Loucy (cell line): Measurements from ENCODE around the gene DKK3.

Experiments used
- EZH2phosphoT487 ChIP-seq: fragments of 200-600 bp; IDR thresholded peaks from 2 replicates; pipeline ENCODE4 v1.6.1; 2018; ENCODE audit warnings: antibody characterized with exemption, mild to moderate bottlenecking, moderate library complexity, borderline replicate concordance
- TF ChIP-seq, protein P1 (sequence below): fragments of 200-600 bp; sonication (generic); conservative IDR thresholded peaks from 2 replicates; pipeline ENCODE4 v1.5.1; 2014; ENCODE audit warnings: mild to moderate bottlenecking, antibody characterized with exemption, low read length

DNA sequence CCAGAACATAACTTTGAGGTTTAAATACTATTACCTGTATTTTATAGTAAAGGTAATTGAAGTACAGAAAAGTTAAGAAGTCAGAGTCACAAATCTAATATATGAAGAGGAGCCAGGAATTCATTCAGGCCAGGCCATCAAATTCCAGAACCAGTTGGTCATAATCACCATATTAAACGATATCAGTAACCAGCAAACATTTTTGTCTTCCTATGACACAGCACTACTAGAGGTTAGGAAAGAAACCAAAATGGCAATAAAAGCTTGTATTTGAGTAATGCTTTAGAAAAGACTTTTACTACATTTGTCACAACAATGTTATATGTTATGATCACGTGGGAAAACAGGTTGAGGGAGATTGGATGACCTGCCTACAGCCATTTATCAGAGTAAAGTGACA lies 62.2 kb downstream of the DKK3 start:
- TF ChIP-seq, protein P1, sequence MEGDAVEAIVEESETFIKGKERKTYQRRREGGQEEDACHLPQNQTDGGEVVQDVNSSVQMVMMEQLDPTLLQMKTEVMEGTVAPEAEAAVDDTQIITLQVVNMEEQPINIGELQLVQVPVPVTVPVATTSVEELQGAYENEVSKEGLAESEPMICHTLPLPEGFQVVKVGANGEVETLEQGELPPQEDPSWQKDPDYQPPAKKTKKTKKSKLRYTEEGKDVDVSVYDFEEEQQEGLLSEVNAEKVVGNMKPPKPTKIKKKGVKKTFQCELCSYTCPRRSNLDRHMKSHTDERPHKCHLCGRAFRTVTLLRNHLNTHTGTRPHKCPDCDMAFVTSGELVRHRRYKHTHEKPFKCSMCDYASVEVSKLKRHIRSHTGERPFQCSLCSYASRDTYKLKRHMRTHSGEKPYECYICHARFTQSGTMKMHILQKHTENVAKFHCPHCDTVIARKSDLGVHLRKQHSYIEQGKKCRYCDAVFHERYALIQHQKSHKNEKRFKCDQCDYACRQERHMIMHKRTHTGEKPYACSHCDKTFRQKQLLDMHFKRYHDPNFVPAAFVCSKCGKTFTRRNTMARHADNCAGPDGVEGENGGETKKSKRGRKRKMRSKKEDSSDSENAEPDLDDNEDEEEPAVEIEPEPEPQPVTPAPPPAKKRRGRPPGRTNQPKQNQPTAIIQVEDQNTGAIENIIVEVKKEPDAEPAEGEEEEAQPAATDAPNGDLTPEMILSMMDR, result no peak
- no peak for TF ChIP-seq EZH2phosphoT487
